ENCODE measurements around the gene CNN1. TPM values are rescaled to one million over a fixed set of nuclear protein-coding genes. Genes with fewer than 3 reads are reported as not detected.
A peak's percentile ranks its signal among the peaks of the same experiment; 100 is the strongest.

CNN1 gene
- total RNA-seq, 2 donors from 2014 or later: 12.8 to 16.2 TPM

DNA sequence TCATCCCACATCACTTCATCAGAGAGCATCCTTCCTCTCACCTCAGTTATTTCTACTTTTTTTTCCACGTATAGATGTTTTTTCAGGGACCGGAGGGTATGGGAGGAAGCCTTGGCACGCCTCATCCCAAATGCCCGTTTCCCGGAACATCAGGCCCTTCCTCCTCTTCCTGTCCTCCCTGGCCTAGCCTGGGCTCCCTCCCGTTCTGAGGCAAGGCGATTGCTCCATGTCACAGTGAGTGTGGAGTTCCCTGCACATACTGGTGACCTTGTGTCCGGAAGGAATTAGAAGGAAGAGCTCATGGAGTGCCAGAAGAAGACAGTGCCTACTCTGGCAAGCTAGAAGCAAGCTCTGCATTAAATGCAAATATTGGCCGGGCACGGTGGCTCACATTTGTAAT lies 57.5 kb downstream of the CNN1 start:
- H3K9me3 ChIP-seq (ENCODE audit: control insufficient read depth, low read length): peaks cover 8% of the 10 kb centered on the region
- peaks cover 26% of the 10 kb centered on the region for H3K36me3 ChIP-seq (ENCODE audit: control insufficient read depth, insufficient read depth, low read length)
- no peaks in the 10 kb centered on the region for H3K27me3 Mint-ChIP-seq (ENCODE audit: insufficient read depth)
- peak overlapping the region; percentile 52 for H3K27ac Mint-ChIP-seq
- peaks cover 7% of the 10 kb centered on the region for H3K9me3 Mint-ChIP-seq
- no peak for DNase-seq
- no peak overlapping the region for H3K4me3 ChIP-seq (ENCODE audit: low read length)
- no peak overlapping the region for H3K27ac ChIP-seq (ENCODE audit: low read depth, low read length)
- no peaks in the 10 kb centered on the region for H3K27me3 ChIP-seq (ENCODE audit: control insufficient read depth, insufficient read depth, low read length, poor library complexity, severe bottlenecking)
- TF ChIP-seq, protein P1, sequence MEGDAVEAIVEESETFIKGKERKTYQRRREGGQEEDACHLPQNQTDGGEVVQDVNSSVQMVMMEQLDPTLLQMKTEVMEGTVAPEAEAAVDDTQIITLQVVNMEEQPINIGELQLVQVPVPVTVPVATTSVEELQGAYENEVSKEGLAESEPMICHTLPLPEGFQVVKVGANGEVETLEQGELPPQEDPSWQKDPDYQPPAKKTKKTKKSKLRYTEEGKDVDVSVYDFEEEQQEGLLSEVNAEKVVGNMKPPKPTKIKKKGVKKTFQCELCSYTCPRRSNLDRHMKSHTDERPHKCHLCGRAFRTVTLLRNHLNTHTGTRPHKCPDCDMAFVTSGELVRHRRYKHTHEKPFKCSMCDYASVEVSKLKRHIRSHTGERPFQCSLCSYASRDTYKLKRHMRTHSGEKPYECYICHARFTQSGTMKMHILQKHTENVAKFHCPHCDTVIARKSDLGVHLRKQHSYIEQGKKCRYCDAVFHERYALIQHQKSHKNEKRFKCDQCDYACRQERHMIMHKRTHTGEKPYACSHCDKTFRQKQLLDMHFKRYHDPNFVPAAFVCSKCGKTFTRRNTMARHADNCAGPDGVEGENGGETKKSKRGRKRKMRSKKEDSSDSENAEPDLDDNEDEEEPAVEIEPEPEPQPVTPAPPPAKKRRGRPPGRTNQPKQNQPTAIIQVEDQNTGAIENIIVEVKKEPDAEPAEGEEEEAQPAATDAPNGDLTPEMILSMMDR (conservative IDR thresholded peaks at IDR 0.05): no peak
- H3K4me3 Mint-ChIP-seq: no peak overlapping the region
- 95 to 98% methylated on average over 8 to 10 of the region's 10 CpGs for WGBS, 2 experiments (ENCODE audit: insufficient coverage in 1 of 2, insufficient read length in 1 of 2)
- H3K9ac ChIP-seq (ENCODE audit: extremely low read depth, low read length, poor library complexity, severe bottlenecking): no peak overlapping the region
- H3K4me1 ChIP-seq (ENCODE audit: control insufficient read depth, insufficient read depth, low read length): peaks cover 3% of the 10 kb centered on the region
- H3K4me1 Mint-ChIP-seq: no peaks in the 10 kb centered on the region
- H3K36me3 Mint-ChIP-seq (ENCODE audit: low read depth): peaks cover 30% of the 10 kb centered on the region

- TF ChIP-seq, protein P1 (conservative IDR thresholded peaks at IDR 0.05): peak; percentile 42
- Mint-ChIP-seq H3K36me3 (ENCODE audit: low read depth) (peaks cover 42% of the 10 kb centered on the region), H3K9me3 (peaks cover 15% of the 10 kb centered on the region), H3K4me3 (peak within 1 kb of the TSS; percentile 97), H3K4me1 (no peaks in the 10 kb centered on the region), H3K27me3 (ENCODE audit: insufficient read depth) (no peaks in the 10 kb centered on the region), H3K27ac (peak within 1 kb of the TSS; percentile 98)
- Histone ChIP-seq H3K4me1 (ENCODE audit: control insufficient read depth, insufficient read depth, low read length) (peaks cover 3% of the 10 kb centered on the region), H3K36me3 (ENCODE audit: control insufficient read depth, insufficient read depth, low read length) (peaks cover 33% of the 10 kb centered on the region), H3K27ac (ENCODE audit: low read depth, low read length) (peak within 1 kb of the TSS; percentile 99), H3K27me3 (ENCODE audit: control insufficient read depth, insufficient read depth, low read length, poor library complexity, severe bottlenecking) (no peaks in the 10 kb centered on the region), H3K9ac (ENCODE audit: extremely low read depth, low read length, poor library complexity, severe bottlenecking) (peak within 1 kb of the TSS; percentile 99), H3K9me3 (ENCODE audit: control insufficient read depth, low read length) (peaks cover 13% of the 10 kb centered on the region), H3K4me3 (ENCODE audit: low read length) (peak within 1 kb of the TSS; percentile 99)
- WGBS, 2 experiments (ENCODE audit: insufficient coverage in 1 of 2, insufficient read length in 1 of 2): 0 to 1% methylated on average over 35 to 66 of the region's 67 CpGs
- peak; percentile 99 for DNase-seq
Observed at GRCh38 chr19:11597202-11598102, 58.8 kb downstream of the CNN1 start, which contains the start of gene ZNF627. TSS of gene ZNF627 (plus strand) at chr19:11597483. CDS start at chr19:11597628, 145 bp downstream.

DNA sequence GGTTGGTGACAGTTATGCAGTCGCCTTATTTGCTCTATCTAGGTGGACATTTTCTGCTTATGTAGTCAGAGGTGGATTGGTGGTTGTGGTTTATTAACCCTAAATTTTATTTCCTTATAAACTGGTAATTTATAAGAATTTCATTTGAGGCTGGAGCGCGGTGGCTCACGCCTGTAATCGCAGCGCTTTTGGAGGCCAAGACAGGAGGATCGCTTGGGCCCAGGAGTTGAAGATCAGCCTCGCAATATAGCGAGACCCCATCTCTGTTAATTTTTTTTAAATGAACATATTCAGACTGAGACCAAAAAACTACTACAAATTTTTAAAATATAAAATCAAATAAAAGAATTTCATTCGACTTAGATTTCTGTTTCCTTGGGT lies 59.4 kb downstream of the CNN1 start:
- Histone ChIP-seq H3K27me3 (ENCODE audit: control insufficient read depth, insufficient read depth, low read length, poor library complexity, severe bottlenecking) (no peaks in the 10 kb centered on the region), H3K9me3 (ENCODE audit: control insufficient read depth, low read length) (peaks cover 20% of the 10 kb centered on the region)
- peak overlapping the region; percentile 97 for H3K4me3 Mint-ChIP-seq

More for the DNA sequence above, 59.4 kb downstream of the CNN1 start:
- WGBS, 2 experiments (ENCODE audit: insufficient coverage in 1 of 2, insufficient read length in 1 of 2): 61 to 69% methylated on average over 3 to 10 of the region's 10 CpGs
- H3K27ac ChIP-seq (ENCODE audit: low read depth, low read length): peak overlapping the region; percentile 99
- TF ChIP-seq, protein P1 (conservative IDR thresholded peaks at IDR 0.05): no peak
- peaks cover 3% of the 10 kb centered on the region for H3K4me1 ChIP-seq (ENCODE audit: control insufficient read depth, insufficient read depth, low read length)
- H3K4me3 ChIP-seq (ENCODE audit: low read length): peak overlapping the region; percentile 99
- peak overlapping the region; percentile 99 for H3K9ac ChIP-seq (ENCODE audit: extremely low read depth, low read length, poor library complexity, severe bottlenecking)
- H3K36me3 ChIP-seq (ENCODE audit: control insufficient read depth, insufficient read depth, low read length): peaks cover 39% of the 10 kb centered on the region
- peaks cover 22% of the 10 kb centered on the region for H3K9me3 Mint-ChIP-seq
- peaks cover 48% of the 10 kb centered on the region for H3K36me3 Mint-ChIP-seq (ENCODE audit: low read depth)
- no peak for DNase-seq
- no peaks in the 10 kb centered on the region for H3K27me3 Mint-ChIP-seq (ENCODE audit: insufficient read depth)
- no peaks in the 10 kb centered on the region for H3K4me1 Mint-ChIP-seq
- peak overlapping the region; percentile 98 for H3K27ac Mint-ChIP-seq

Data from endodermal cell (in vitro differentiated cells).